GM23338 (cell line): ENCODE data around the gene TRIO. TPM values are rescaled to one million over a fixed set of nuclear protein-coding genes. Genes with fewer than 3 reads are reported as not detected.
A peak's percentile ranks its signal among the peaks of the same experiment; 100 is the strongest.

Source experiments
- ATAC-seq: fragments of 200-7000 bp; cut with Tn5 transposase; 3 replicates; pipeline ENCODE4 v1.9.1; 2020
- DNase-seq: peaks from one replicate; pipeline ENCODE4 v3.0.0-alpha.2; 2015; ENCODE audit warnings: low spot score
- H2AFZ ChIP-seq: fragments of 200-600 bp; sonication (generic); 2 replicates; pipeline ENCODE4 v1.8.0; 2016; ENCODE audit warnings: antibody characterized with exemption, mild to moderate bottlenecking, moderate library complexity
- H3F3A ChIP-seq: fragments of 200-600 bp; sonication (generic); replicated peaks from 2 replicates; pipeline ENCODE4 v1.8.0; 2017; ENCODE audit warnings: antibody characterized with exemption, mixed run types, low read depth
- H3K27ac ChIP-seq: fragments of 200-600 bp; sonication (generic); 2 replicates; pipeline ENCODE4 v1.6.1; 2016; ENCODE audit warnings: low read depth
- H3K27me3 ChIP-seq: fragments of 200-600 bp; sonication (generic); 2 replicates; pipeline ENCODE4 v1.8.0; 2016; ENCODE audit warnings: mild to moderate bottlenecking, mixed run types, moderate library complexity; ENCODE audit not compliant: insufficient read depth
- H3K36me3 ChIP-seq: fragments of 200-600 bp; sonication (generic); 2 replicates; pipeline ENCODE4 v1.8.0; 2016; ENCODE audit warnings: mild to moderate bottlenecking; ENCODE audit not compliant: insufficient read depth
- H3K4me1 ChIP-seq: fragments of 200-600 bp; sonication (generic); 2 replicates; pipeline ENCODE4 v1.8.0; 2016; ENCODE audit warnings: mild to moderate bottlenecking, moderate library complexity; ENCODE audit not compliant: insufficient read depth
- H3K4me2 ChIP-seq: fragments of 200-600 bp; sonication (generic); 2 replicates; pipeline ENCODE4 v1.7.1; 2017; ENCODE audit warnings: mixed run types
- H3K4me3 ChIP-seq: fragments of 200-600 bp; sonication (generic); 2 replicates; pipeline ENCODE4 v1.6.1; 2016; ENCODE audit warnings: mixed run types
- H3K79me2 ChIP-seq: fragments of 200-600 bp; sonication (generic); replicated peaks from 2 replicates; pipeline ENCODE4 v1.8.0; 2017; ENCODE audit warnings: mild to moderate bottlenecking; ENCODE audit not compliant: insufficient read depth
- H3K9me2 ChIP-seq: fragments of 200-600 bp; sonication (generic); 2 replicates; pipeline ENCODE4 v1.8.0; 2017; ENCODE audit not compliant: insufficient read depth
- H4K20me1 ChIP-seq: fragments of 200-600 bp; sonication (generic); replicated peaks from 2 replicates; pipeline ENCODE4 v1.8.0; 2017; ENCODE audit warnings: mild to moderate bottlenecking; ENCODE audit not compliant: insufficient read depth
- H3K27ac Mint-ChIP-seq: 2 replicates; pipeline ENCODE4 v1.8.0; 2020; ENCODE audit warnings: inconsistent platforms, mild to moderate bottlenecking, moderate library complexity, mixed read lengths
- H3K27me3 Mint-ChIP-seq: 3 replicates; pipeline ENCODE4 v1.8.0; 2022; ENCODE audit warnings: low read depth, mild to moderate bottlenecking, moderate library complexity, mixed read lengths, inconsistent platforms; ENCODE audit not compliant: insufficient read depth, poor library complexity
- H3K36me3 Mint-ChIP-seq: 3 replicates; pipeline ENCODE4 v1.8.0; 2021; ENCODE audit warnings: low read depth, mild to moderate bottlenecking, inconsistent platforms, moderate library complexity, mixed read lengths
- H3K4me1 Mint-ChIP-seq: 3 replicates; pipeline ENCODE4 v1.8.0; 2020; ENCODE audit warnings: mild to moderate bottlenecking, inconsistent platforms, mixed read lengths
- H3K4me3 Mint-ChIP-seq: 3 replicates; pipeline ENCODE4 v1.8.0; 2021; ENCODE audit warnings: moderate library complexity, mild to moderate bottlenecking, inconsistent platforms, mixed read lengths
- H3K9me3 Mint-ChIP-seq: 3 replicates; pipeline ENCODE4 v1.8.0; 2020; ENCODE audit warnings: moderate library complexity, mild to moderate bottlenecking, inconsistent platforms, mixed read lengths
- EZH2 ChIP-seq: fragments of 200-600 bp; sonication (generic); IDR thresholded peaks from one replicate; pipeline ENCODE4 v1.8.0; 2017; ENCODE audit warnings: antibody characterized with exemption, mild to moderate bottlenecking, low read depth; ENCODE audit not compliant: unreplicated experiment
- JUNB ChIP-seq: IDR thresholded peaks from one replicate; pipeline ENCODE4 v1.6.1; 2016; ENCODE audit warnings: antibody characterized with exemption; ENCODE audit not compliant: unreplicated experiment
- NANOG ChIP-seq: IDR thresholded peaks from 2 replicates; pipeline ENCODE4 v1.6.1; 2016; ENCODE audit warnings: antibody characterized with exemption, borderline replicate concordance
- POLR2AphosphoS5 ChIP-seq: IDR thresholded peaks from 2 replicates; pipeline ENCODE4 v1.6.1; 2016; ENCODE audit warnings: antibody characterized with exemption, low read depth
- STAT1 ChIP-seq: IDR thresholded peaks from one replicate; pipeline ENCODE4 v1.6.1; 2016; ENCODE audit warnings: antibody characterized with exemption; ENCODE audit not compliant: unreplicated experiment
- ZNF114 ChIP-seq: fragments of 250-450 bp; sonication (Bioruptor Pico); IDR thresholded peaks from 2 replicates; pipeline ENCODE4 v1.5.0; 2020; ENCODE audit warnings: mild to moderate bottlenecking, moderate library complexity
- ZNF331 ChIP-seq: fragments of 250-450 bp; sonication (Bioruptor Pico); IDR thresholded peaks from 2 replicates; pipeline ENCODE4 v1.5.0; 2020; ENCODE audit warnings: low read depth, mild to moderate bottlenecking, moderate library complexity
- polyA plus RNA-seq: library from polyadenylated mRNA; unstranded; fragments of >200 nt; fragmentation: Nextera tagmentation; extraction: Ambion mirVana; gene quantifications from 2 replicates; pipeline ENCODE4 v1.2.1, GENCODE V29; 2016
- total RNA-seq: library from RNA; depleted of rRNA; stranded (reverse); fragments of >200 nt; shearing (Covaris generic); gene quantifications from 2 replicates; pipeline ENCODE4 v1.2.3, GENCODE V29; 2014
- TF ChIP-seq, protein P1 (sequence below): IDR thresholded peaks from one replicate; pipeline ENCODE4 v1.6.1; 2018; ENCODE audit warnings: antibody characterized with exemption; ENCODE audit not compliant: unreplicated experiment
- TF ChIP-seq, protein P2 (sequence below): IDR thresholded peaks from 2 replicates; pipeline ENCODE4 v1.6.1; 2016; ENCODE audit warnings: antibody characterized with exemption
- TF ChIP-seq, protein P3 (sequence below), 2 experiments: fragments of 200-600 bp in 1 of 2; sonication (generic) in 1 of 2; conservative IDR thresholded peaks; 2 replicates each; pipeline versions ENCODE4 v1.5.1 to v1.6.1; 2016 to 2017; ENCODE audit warnings: antibody characterized with exemption in 2 of 2, low read depth in 2 of 2, mild to moderate bottlenecking in 2 of 2, moderate library complexity in 1 of 2

Gene TRIO
- total and polyA plus RNA-seq, 2 experiments from 2014 or later, result 13.8 to 113 TPM

DNA sequence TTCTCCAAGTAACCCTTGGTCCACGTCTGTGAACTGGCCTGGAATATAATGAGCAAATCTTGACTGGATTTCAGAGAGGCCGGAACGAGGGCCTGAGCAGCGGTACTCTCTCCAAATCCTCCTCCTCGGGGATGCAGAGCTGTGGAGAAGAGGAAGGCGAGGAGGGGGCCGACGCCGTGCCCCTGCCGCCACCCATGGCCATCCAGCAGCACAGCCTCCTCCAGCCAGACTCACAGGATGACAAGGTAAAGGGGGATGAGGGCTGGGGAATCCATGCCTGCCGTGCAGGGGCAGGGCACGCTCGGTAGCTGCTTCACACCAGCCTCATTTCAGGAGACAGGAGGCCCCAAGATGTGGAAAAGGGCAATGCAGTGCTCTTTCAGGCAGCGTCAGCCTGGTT lies 319.5 kb downstream of the TRIO start:
- no peaks in the 10 kb centered on the region for H3K9me3 Mint-ChIP-seq
- peaks cover 10% of the 10 kb centered on the region for H3K4me1 ChIP-seq
- no peak overlapping the region for H2AFZ ChIP-seq
- peaks cover 11% of the 10 kb centered on the region for H3K27me3 Mint-ChIP-seq
- ATAC-seq (no peak), DNase-seq (no peak)
- TF ChIP-seq, protein P1, sequence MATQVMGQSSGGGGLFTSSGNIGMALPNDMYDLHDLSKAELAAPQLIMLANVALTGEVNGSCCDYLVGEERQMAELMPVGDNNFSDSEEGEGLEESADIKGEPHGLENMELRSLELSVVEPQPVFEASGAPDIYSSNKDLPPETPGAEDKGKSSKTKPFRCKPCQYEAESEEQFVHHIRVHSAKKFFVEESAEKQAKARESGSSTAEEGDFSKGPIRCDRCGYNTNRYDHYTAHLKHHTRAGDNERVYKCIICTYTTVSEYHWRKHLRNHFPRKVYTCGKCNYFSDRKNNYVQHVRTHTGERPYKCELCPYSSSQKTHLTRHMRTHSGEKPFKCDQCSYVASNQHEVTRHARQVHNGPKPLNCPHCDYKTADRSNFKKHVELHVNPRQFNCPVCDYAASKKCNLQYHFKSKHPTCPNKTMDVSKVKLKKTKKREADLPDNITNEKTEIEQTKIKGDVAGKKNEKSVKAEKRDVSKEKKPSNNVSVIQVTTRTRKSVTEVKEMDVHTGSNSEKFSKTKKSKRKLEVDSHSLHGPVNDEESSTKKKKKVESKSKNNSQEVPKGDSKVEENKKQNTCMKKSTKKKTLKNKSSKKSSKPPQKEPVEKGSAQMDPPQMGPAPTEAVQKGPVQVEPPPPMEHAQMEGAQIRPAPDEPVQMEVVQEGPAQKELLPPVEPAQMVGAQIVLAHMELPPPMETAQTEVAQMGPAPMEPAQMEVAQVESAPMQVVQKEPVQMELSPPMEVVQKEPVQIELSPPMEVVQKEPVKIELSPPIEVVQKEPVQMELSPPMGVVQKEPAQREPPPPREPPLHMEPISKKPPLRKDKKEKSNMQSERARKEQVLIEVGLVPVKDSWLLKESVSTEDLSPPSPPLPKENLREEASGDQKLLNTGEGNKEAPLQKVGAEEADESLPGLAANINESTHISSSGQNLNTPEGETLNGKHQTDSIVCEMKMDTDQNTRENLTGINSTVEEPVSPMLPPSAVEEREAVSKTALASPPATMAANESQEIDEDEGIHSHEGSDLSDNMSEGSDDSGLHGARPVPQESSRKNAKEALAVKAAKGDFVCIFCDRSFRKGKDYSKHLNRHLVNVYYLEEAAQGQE, result no peak
- TF ChIP-seq, protein P2, sequence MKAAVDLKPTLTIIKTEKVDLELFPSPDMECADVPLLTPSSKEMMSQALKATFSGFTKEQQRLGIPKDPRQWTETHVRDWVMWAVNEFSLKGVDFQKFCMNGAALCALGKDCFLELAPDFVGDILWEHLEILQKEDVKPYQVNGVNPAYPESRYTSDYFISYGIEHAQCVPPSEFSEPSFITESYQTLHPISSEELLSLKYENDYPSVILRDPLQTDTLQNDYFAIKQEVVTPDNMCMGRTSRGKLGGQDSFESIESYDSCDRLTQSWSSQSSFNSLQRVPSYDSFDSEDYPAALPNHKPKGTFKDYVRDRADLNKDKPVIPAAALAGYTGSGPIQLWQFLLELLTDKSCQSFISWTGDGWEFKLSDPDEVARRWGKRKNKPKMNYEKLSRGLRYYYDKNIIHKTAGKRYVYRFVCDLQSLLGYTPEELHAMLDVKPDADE, result no peak
- TF ChIP-seq ZNF331 (no peak), ZNF114 (no peak)
- no peak overlapping the region for H3K4me2 ChIP-seq
- H3K4me3 Mint-ChIP-seq, result no peak overlapping the region
- no peak overlapping the region for H3K27ac Mint-ChIP-seq
- H3K27me3 ChIP-seq, result no peaks in the 10 kb centered on the region
- no peaks in the 10 kb centered on the region for H3K9me2 ChIP-seq
- peaks cover 36% of the 10 kb centered on the region for H3K36me3 Mint-ChIP-seq
- no peak overlapping the region for H3K27ac ChIP-seq
- H4K20me1 ChIP-seq, result no peaks in the 10 kb centered on the region
- peaks cover 10% of the 10 kb centered on the region for H3K4me1 Mint-ChIP-seq
- no peaks in the 10 kb centered on the region for H3K79me2 ChIP-seq
- H3F3A ChIP-seq, result no peaks in the 10 kb centered on the region
- peaks cover 11% of the 10 kb centered on the region for H3K36me3 ChIP-seq
- no peak overlapping the region for H3K4me3 ChIP-seq

DNA sequence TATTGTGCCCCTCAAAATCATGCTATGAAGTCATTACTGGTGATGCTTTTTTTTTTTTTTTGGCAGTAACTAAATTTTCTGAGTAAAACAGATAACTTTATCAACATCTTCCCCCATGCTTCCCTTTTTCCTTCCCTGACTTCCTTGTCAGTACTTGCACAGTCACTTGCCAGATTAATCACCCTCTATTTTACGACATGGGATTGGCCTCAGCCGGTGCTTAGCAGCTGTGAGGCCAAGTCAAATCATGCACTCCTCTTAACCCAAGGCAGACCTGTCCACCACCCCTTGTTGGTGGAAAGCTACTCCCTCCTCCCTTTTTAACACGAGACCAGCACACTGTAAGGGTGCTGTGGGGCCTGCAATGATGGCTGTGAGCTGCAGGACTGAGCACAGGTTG lies 320.5 kb downstream of the TRIO start:
- peaks cover 10% of the 10 kb centered on the region for H3K4me1 Mint-ChIP-seq
- TF ChIP-seq ZNF331 (no peak), EZH2 (no peak), ZNF114 (no peak), NANOG (no peak), JUNB (no peak), STAT1 (no peak), POLR2AphosphoS5 (no peak)
- TF ChIP-seq, protein P3, sequence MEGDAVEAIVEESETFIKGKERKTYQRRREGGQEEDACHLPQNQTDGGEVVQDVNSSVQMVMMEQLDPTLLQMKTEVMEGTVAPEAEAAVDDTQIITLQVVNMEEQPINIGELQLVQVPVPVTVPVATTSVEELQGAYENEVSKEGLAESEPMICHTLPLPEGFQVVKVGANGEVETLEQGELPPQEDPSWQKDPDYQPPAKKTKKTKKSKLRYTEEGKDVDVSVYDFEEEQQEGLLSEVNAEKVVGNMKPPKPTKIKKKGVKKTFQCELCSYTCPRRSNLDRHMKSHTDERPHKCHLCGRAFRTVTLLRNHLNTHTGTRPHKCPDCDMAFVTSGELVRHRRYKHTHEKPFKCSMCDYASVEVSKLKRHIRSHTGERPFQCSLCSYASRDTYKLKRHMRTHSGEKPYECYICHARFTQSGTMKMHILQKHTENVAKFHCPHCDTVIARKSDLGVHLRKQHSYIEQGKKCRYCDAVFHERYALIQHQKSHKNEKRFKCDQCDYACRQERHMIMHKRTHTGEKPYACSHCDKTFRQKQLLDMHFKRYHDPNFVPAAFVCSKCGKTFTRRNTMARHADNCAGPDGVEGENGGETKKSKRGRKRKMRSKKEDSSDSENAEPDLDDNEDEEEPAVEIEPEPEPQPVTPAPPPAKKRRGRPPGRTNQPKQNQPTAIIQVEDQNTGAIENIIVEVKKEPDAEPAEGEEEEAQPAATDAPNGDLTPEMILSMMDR (conservative IDR thresholded peaks at IDR 0.05; ENCODE audit: low read depth in 2 of 2), result no peak
- TF ChIP-seq, protein P2, result no peak
- TF ChIP-seq, protein P1, result no peak

More for the DNA sequence above, 320.5 kb downstream of the TRIO start:
- Histone ChIP-seq H4K20me1 (no peaks in the 10 kb centered on the region), H3F3A (no peaks in the 10 kb centered on the region), H3K4me3 (no peak overlapping the region), H3K4me1 (peaks cover 10% of the 10 kb centered on the region), H3K9me2 (no peaks in the 10 kb centered on the region), H3K79me2 (no peaks in the 10 kb centered on the region), H3K36me3 (peaks cover 11% of the 10 kb centered on the region), H3K27me3 (no peaks in the 10 kb centered on the region), H3K27ac (no peak overlapping the region), H2AFZ (no peak overlapping the region), H3K4me2 (no peak overlapping the region)
- H3K4me3 Mint-ChIP-seq, result no peak overlapping the region
- H3K36me3 Mint-ChIP-seq, result peaks cover 36% of the 10 kb centered on the region
- H3K27ac Mint-ChIP-seq, result 0 out of 2 replicates have a peak overlapping the region, but pooled peaks have one; percentile 0
- ATAC-seq (peak; percentile 24; the same call in 1 of the 3 replicates), DNase-seq (no peak)
- H3K9me3 Mint-ChIP-seq, result no peaks in the 10 kb centered on the region
- H3K27me3 Mint-ChIP-seq, result peaks cover 3% of the 10 kb centered on the region
